Esophagus (tissue), 2 donors: ENCODE data around the gene DHCR7. TPM values are rescaled to one million over a fixed set of nuclear protein-coding genes. Genes with fewer than 3 reads are reported as not detected.

Experiments used
- H3K27ac ChIP-seq, 2 donors: one replicate each; pipeline ENCODE4 v1.5.1; 2013; ENCODE audit warnings: low read depth in 2 of 2, mild to moderate bottlenecking in 2 of 2, inconsistent platforms in 1 of 2, low read length in 1 of 2, moderate library complexity in 1 of 2
- H3K27me3 ChIP-seq, 2 donors: one replicate each; pipeline ENCODE4 v1.6.1; 2013; ENCODE audit warnings: low read length in 2 of 2, control low read depth in 1 of 2, mild to moderate bottlenecking in 1 of 2; ENCODE audit not compliant: insufficient read depth in 2 of 2, control insufficient read depth in 1 of 2
- H3K36me3 ChIP-seq, 2 donors: one replicate each; pipeline ENCODE4 v1.6.1; 2013; ENCODE audit warnings: low read length in 1 of 2; ENCODE audit not compliant: control insufficient read depth in 2 of 2, insufficient read depth in 2 of 2
- H3K4me1 ChIP-seq, 2 donors: one replicate each; pipeline ENCODE4 v1.6.1; 2013; ENCODE audit warnings: low read length in 1 of 2; ENCODE audit not compliant: control insufficient read depth in 2 of 2, insufficient read depth in 2 of 2
- H3K4me3 ChIP-seq, 2 donors: one replicate each; pipeline ENCODE4 v1.5.1; 2013; ENCODE audit warnings: low read length in 2 of 2, mild to moderate bottlenecking in 2 of 2, low read depth in 1 of 2, moderate library complexity in 1 of 2
- H3K9me3 ChIP-seq, 2 donors: one replicate each; pipeline ENCODE4 v1.6.1; 2013; ENCODE audit warnings: mild to moderate bottlenecking in 2 of 2, low read depth in 1 of 2, low read length in 1 of 2, moderate library complexity in 1 of 2; ENCODE audit not compliant: control insufficient read depth in 2 of 2, insufficient read depth in 1 of 2
- WGBS, 2 donors: extraction: QIAGEN DNeasy Blood & Tissue Kit; methylation state at CpG; one replicate each; pipeline ENCODE4 v1.1.7; 2013; 5-methylcytosine and 5-hydroxymethylcytosine counted together
- polyA plus RNA-seq, 2 donors: library from polyadenylated mRNA; stranded (reverse); fragments of 200-250 nt; gene quantifications; one replicate each; pipeline ENCODE4 v1.2.3, GENCODE V29; 2013
- donor health status: healthy with polysubstance abuse.
- donor health status: Bipolar disorder and iron deficiency.

Gene DHCR7
- polyA plus RNA-seq, 2 donors = 26.2 to 41.8 TPM

- Histone ChIP-seq H3K4me1 (peaks cover 3 to 13% of the 10 kb centered on the region in 2 donors), H3K27me3 (no peaks in the 10 kb centered on the region), H3K27ac (no peak overlapping the region), H3K4me3 (no peak overlapping the region), H3K36me3 (peaks cover 21 to 79% of the 10 kb centered on the region in 2 donors), H3K9me3 (no peaks in the 10 kb centered on the region)
- 94% methylated on average over 11 of the region's 11 CpGs for WGBS, 2 donors
Measured at GRCh38 chr11:71478528-71478840, 30.3 kb upstream of the DHCR7 start.

DNA sequence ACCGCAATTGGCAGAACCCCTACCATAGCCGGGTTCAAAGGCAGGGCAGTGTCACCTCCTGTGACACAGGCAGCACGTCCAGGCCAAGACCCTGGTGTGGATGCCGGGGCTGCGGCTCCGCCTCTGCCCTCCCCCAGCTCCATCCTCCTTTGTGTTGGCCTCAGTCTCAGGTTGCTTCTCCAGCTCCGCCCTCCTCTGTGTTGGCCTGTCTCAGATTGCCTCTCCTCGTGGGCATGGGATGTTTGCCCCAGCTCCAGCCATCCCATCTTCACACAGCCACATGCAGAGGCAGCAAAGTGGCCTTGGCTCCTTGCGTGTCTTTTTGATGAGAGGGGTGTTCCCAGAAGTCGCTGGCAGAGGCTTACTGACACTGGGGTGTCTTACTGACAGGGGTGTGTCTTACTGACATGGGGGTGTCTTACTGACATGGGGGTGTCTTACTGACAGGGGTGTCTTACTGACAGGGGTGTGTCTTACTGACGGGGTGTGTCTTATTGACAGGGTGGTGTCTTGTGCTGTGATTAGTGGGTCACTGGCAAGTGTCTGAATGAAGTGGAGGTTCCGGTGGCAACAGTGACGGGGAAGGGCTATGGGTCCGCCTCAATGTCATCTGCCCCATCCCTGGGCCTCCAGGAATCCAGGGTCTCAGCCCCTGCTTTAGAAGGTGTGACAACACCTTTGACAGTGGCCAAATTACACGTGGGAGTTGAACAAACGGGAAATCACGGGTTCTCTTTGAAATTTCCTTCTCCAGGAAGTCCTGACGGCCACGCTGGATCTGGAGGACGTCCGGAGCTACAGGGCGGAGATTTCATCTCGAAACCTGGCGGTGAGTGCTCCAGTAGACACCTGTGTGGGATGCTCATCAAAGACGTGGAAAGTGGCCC is 29.7 kb upstream of the DHCR7 start:
- Histone ChIP-seq H3K4me1 (peaks cover 3 to 13% of the 10 kb centered on the region in 2 donors), H3K36me3 (peaks cover 22 to 79% of the 10 kb centered on the region in 2 donors), H3K9me3 (no peaks in the 10 kb centered on the region), H3K27ac (no peak overlapping the region), H3K4me3 (no peak overlapping the region), H3K27me3 (no peaks in the 10 kb centered on the region)
- WGBS, 2 donors = 74 to 82% methylated on average over 25 of the region's 25 CpGs

GRCh38 chr11:71476926-71477640 is 28.9 kb upstream of the DHCR7 start:
- WGBS, 2 donors = 90 to 93% methylated on average over 34 of the region's 34 CpGs
- no peak overlapping the region for H3K4me3 ChIP-seq
- peaks cover under 1 to 11% of the 10 kb centered on the region in 2 donors for H3K4me1 ChIP-seq
- H3K36me3 ChIP-seq = peaks cover 24 to 80% of the 10 kb centered on the region in 2 donors
- H3K27ac ChIP-seq = no peak overlapping the region
- H3K9me3 ChIP-seq = no peaks in the 10 kb centered on the region
- H3K27me3 ChIP-seq = no peaks in the 10 kb centered on the region

DNA sequence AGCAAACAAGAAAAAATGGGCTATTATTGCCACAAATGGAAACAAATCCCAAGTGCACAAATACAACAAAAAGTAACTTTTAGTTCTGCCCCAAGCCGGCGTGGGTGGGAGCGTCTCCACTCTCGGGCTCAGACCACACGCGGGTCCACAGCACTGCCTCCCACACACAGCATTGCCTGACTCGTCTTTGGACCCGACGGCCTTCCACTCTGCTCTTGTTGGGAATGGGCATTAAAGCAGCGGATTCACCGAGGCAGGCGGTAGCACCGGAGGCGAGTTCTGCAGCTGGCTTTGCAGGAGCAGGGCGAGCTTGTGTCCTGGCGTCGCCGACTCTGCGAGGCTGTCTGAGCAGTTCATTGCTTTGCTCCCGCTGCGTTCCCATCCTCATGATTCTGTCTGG is 27.8 kb upstream of the DHCR7 start:
- Histone ChIP-seq H3K4me1 (peaks cover 0 to 6% of the 10 kb centered on the region in 2 donors), H3K36me3 (peaks cover 24 to 80% of the 10 kb centered on the region in 2 donors), H3K9me3 (no peaks in the 10 kb centered on the region), H3K27me3 (no peaks in the 10 kb centered on the region), H3K27ac (no peak overlapping the region), H3K4me3 (no peak overlapping the region)
- 95 to 96% methylated on average over 21 of the region's 21 CpGs for WGBS, 2 donors

DNA sequence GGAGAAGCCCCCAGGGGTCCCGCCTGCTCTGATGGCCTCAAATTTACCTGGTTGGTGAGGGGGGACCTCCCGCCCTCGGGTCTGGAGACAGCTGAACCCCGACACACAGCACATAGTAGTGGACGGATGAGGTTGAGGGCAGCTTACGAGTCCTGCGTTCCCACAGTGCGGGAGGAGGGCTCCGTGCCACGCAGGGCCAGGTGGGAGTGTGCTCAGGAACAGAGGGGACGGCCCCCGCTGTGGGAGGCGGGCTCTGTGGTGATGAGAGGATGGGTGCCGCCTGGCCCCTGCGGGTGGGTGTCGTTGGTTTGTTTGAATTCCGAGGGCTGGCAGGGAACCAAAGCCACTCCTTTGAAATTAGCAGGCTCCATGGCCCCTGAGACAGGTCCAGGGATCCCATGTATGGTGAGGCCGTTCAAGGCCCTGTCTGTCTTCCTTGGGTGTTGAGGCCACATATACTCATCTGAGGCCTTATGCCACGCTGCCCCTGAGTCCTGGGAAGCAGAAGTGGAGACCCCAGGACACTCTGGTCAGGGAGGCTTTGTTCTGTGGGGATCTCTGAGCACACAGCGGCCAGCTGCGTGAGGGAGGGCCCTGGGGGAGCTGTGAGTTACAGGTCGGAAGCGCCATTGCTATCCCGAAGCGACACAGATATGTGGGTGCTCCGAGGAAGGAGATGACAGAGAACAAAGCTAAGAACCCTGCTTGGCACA is 26.7 kb upstream of the DHCR7 start:
- Histone ChIP-seq H3K36me3 (peaks cover 22 to 74% of the 10 kb centered on the region in 2 donors), H3K27ac (no peak overlapping the region), H3K9me3 (no peaks in the 10 kb centered on the region), H3K27me3 (no peaks in the 10 kb centered on the region), H3K4me1 (no peaks in the 10 kb centered on the region), H3K4me3 (no peak overlapping the region)
- WGBS, 2 donors = 92 to 94% methylated on average over 25 to 26 of the region's 26 CpGs

DNA sequence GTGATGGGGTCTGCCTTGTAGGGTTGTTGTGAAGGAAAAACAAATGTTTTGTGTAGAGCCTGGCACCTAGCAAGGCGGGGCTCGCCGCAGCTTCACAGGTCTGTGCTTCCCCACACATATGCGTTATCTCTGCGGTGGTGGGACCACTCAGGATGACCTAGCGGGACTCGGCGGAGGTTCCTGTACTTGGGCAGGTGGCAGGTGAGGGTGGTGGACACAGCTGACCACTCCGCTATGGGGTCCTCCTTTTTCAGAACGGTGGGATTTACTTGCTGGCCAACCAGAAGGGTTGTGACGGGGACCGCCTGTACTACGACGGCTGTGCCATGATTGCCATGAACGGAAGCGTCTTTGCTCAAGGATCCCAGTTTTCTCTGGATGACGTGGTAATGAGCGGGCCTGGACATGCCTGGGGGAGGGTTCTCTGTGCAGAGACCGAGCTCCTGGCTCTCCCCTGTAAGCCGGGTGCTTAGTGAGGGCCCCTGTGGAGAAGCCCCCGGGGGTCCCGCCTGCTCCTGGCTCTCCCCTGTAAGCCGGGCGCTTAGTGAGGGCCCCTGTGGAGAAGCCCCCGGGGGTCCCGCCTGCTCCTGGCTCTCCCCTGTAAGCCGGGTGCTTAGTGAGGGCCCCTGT is 26.1 kb upstream of the DHCR7 start:
- 95 to 96% methylated on average over 26 to 27 of the region's 27 CpGs for WGBS, 2 donors
- no peaks in the 10 kb centered on the region for H3K27me3 ChIP-seq
- H3K36me3 ChIP-seq = peaks cover 22 to 69% of the 10 kb centered on the region in 2 donors
- H3K27ac ChIP-seq = no peak overlapping the region
- no peak overlapping the region for H3K4me3 ChIP-seq
- H3K4me1 ChIP-seq = no peaks in the 10 kb centered on the region
- no peaks in the 10 kb centered on the region for H3K9me3 ChIP-seq

DNA sequence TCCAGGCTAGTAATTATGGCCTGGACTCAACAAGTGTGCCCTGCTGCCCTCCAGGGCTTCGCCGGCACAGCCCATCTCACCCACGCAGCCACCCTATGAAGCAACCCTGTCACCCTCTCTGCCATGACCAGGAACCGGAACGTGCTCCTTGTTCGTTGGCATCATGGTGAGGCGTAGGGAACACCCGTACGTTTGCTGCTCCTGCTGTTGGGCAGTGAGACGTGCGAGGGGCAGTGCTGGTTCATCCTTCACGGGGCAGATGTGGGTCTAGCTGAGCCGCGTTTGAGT is 25.5 kb upstream of the DHCR7 start:
- no peak overlapping the region for H3K27ac ChIP-seq
- no peaks in the 10 kb centered on the region for H3K9me3 ChIP-seq
- no peak overlapping the region for H3K4me3 ChIP-seq
- no peaks in the 10 kb centered on the region for H3K27me3 ChIP-seq
- H3K36me3 ChIP-seq = peaks cover 22 to 65% of the 10 kb centered on the region in 2 donors
- H3K4me1 ChIP-seq = no peaks in the 10 kb centered on the region
- 95 to 98% methylated on average over 14 of the region's 14 CpGs for WGBS, 2 donors

DNA sequence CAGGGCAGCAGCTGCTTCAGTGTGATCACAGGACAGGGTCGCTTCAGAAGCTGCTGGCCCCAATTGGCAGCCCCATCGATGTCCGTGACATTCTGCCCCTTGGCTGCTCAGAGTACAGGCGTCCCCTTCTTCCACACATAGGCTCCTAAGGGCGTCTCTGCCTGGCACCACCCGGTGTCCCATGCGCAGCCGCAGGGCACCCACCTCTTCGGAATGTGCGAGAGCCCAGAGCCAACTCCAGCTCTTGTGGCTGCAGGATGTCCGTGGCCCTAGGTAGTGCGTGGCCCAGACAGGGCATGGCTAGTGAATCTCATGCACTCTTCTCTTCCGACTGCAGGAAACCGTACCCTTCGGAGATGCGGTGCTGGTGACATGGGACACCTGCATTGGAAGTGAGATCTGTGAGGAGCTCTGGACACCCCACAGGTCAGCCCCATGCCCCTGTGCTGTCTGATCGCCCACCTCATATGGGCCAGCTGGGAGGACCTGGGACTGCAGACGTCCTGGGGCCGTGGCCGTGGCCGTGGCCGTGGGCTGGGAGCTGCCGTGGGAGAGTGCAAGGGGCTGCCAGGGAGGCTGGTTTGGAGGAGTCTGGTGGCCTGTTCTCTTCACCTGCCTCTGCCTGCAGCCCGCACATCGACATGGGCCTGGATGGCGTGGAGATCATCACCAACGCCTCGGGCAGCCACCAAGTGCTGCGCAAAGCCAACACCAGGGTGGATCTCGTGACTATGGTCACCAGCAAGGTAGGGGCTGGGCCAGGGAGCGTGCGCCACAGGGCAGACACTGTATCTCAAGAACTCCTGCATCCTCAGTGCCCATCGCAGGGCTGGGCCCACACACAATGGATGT is 25.0 kb upstream of the DHCR7 start:
- Histone ChIP-seq H3K27ac (no peak overlapping the region), H3K4me3 (no peak overlapping the region), H3K36me3 (peaks cover 22 to 60% of the 10 kb centered on the region in 2 donors), H3K4me1 (no peaks in the 10 kb centered on the region), H3K27me3 (no peaks in the 10 kb centered on the region), H3K9me3 (no peaks in the 10 kb centered on the region)
- 94 to 95% methylated on average over 33 of the region's 33 CpGs for WGBS, 2 donors
